Measurements from ENCODE around the gene PPP2R2B. TPM values are rescaled to one million over a fixed set of nuclear protein-coding genes. Genes with fewer than 3 reads are reported as not detected.

Gene PPP2R2B
- total RNA-seq, 1 experiment from 2014 or later: 20.3 TPM

GRCh38 chr5:146756546-146756945 is 122.0 kb downstream of the PPP2R2B start:
- DNase-seq (ENCODE audit: low spot score) (no peak), ATAC-seq (no peak)
- POLR2A ChIA-PET: no interaction called here
- peaks cover 4% of the 10 kb centered on the region; the same call in 1 of the 2 replicates for H3K36me3 Mint-ChIP-seq
- H3K4me1 Mint-ChIP-seq: peaks cover 35% of the 10 kb centered on the region
- no peak overlapping the region for H3K4me3 Mint-ChIP-seq
- CTCF ChIA-PET: no interaction called here
- no peaks in the 10 kb centered on the region for H3K27me3 Mint-ChIP-seq (ENCODE audit: low read depth)
- no peak overlapping the region for H3K27ac Mint-ChIP-seq
- TF ChIP-seq ATF6 (CRISPR knock-in tag; IDR thresholded peaks at IDR 0.05) (no peak), E2F1 (CRISPR knock-in tag; IDR thresholded peaks at IDR 0.05) (no peak), PRRX2 (CRISPR knock-in tag; IDR thresholded peaks at IDR 0.05) (no peak), ATF1 (CRISPR knock-in tag; IDR thresholded peaks at IDR 0.05) (no peak), ZNF138 (CRISPR knock-in tag; conservative IDR thresholded peaks at IDR 0.05) (no peak), ZNF219 (CRISPR knock-in tag; IDR thresholded peaks at IDR 0.05; ENCODE audit: borderline replicate concordance) (no peak), ZMAT4 (CRISPR knock-in tag; IDR thresholded peaks at IDR 0.05) (no peak), ZNF671 (CRISPR knock-in tag; IDR thresholded peaks at IDR 0.05) (no peak), GRHL2 (CRISPR knock-in tag; IDR thresholded peaks at IDR 0.05; ENCODE audit: insufficient replicate concordance, severe bottlenecking) (no peak), AR (CRISPR knock-in tag; IDR thresholded peaks at IDR 0.05) (no peak), MLX (CRISPR knock-in tag; IDR thresholded peaks at IDR 0.05) (no peak), MYBL2 (CRISPR knock-in tag; IDR thresholded peaks at IDR 0.05) (no peak), NR2C2 (CRISPR knock-in tag; IDR thresholded peaks at IDR 0.05) (no peak), FOXJ3 (CRISPR knock-in tag; IDR thresholded peaks at IDR 0.05; ENCODE audit: borderline replicate concordance) (no peak), ZNF121 (CRISPR knock-in tag; IDR thresholded peaks at IDR 0.05) (no peak), SMAD3 (CRISPR knock-in tag; IDR thresholded peaks at IDR 0.05; ENCODE audit: borderline replicate concordance) (no peak), TP53 (CRISPR knock-in tag; IDR thresholded peaks at IDR 0.05) (no peak), OVOL2 (CRISPR knock-in tag; IDR thresholded peaks at IDR 0.05; ENCODE audit: borderline replicate concordance) (no peak), NFATC4 (CRISPR knock-in tag; IDR thresholded peaks at IDR 0.05) (no peak), AFF4 (CRISPR knock-in tag; IDR thresholded peaks at IDR 0.05; ENCODE audit: borderline replicate concordance) (no peak)
- H3K9me3 Mint-ChIP-seq: peaks cover 12% of the 10 kb centered on the region
